Liver (tissue), 9 donors: ENCODE data around the gene GIMAP8. TPM values are rescaled to one million over a fixed set of nuclear protein-coding genes. Genes with fewer than 3 reads are reported as not detected.

ENCODE experiments used
- DNase-seq: peaks from one replicate; pipeline ENCODE4 v3.0.0-alpha.2; 2017; ENCODE audit warnings: low spot score
- H3K27ac ChIP-seq, 2 donors: one replicate each; pipeline ENCODE4 v1.7.0; 2013; ENCODE audit warnings: inconsistent platforms in 2 of 2, low read length in 2 of 2, control low read depth in 1 of 2, low read depth in 1 of 2, mild to moderate bottlenecking in 1 of 2
- H3K27me3 ChIP-seq, 4 donors: one replicate each; pipeline versions ENCODE4 v1.6.1 to v1.7.0; 2013; ENCODE audit warnings: low read length in 3 of 4, inconsistent platforms in 1 of 4, mild to moderate bottlenecking in 1 of 4, moderate library complexity in 1 of 4; ENCODE audit not compliant: control insufficient read depth in 4 of 4, insufficient read depth in 4 of 4
- H3K36me3 ChIP-seq, 4 donors: one replicate each; pipeline versions ENCODE4 v1.6.1 to v1.7.0; 2013; ENCODE audit warnings: low read length in 3 of 4, mild to moderate bottlenecking in 3 of 4, low read depth in 1 of 4, moderate library complexity in 1 of 4; ENCODE audit not compliant: control insufficient read depth in 4 of 4, insufficient read depth in 3 of 4
- H3K4me1 ChIP-seq, 4 donors: one replicate each; pipeline versions ENCODE4 v1.6.1 to v1.7.0; 2013; ENCODE audit warnings: low read length in 3 of 4, mild to moderate bottlenecking in 3 of 4, moderate library complexity in 1 of 4; ENCODE audit not compliant: control insufficient read depth in 4 of 4, insufficient read depth in 4 of 4
- H3K4me3 ChIP-seq, 3 donors: one replicate each; pipeline versions ENCODE4 v1.6.1 to v1.7.0; 2013; ENCODE audit warnings: low read length in 3 of 3, control low read depth in 1 of 3, low read depth in 1 of 3, mild to moderate bottlenecking in 1 of 3
- H3K9ac ChIP-seq, 2 donors: one replicate each; pipeline ENCODE4 v1.7.0; 2013; ENCODE audit warnings: low read length in 2 of 2, mild to moderate bottlenecking in 2 of 2, moderate library complexity in 2 of 2, control low read depth in 1 of 2, low read depth in 1 of 2
- H3K9me3 ChIP-seq, 4 donors: one replicate each; pipeline versions ENCODE4 v1.6.1 to v1.7.0; 2013; ENCODE audit warnings: low read length in 3 of 4; ENCODE audit not compliant: control insufficient read depth in 4 of 4
- FOXA2 ChIP-seq: IDR thresholded peaks from 2 replicates; pipeline ENCODE4 v1.6.1; 2016; ENCODE audit warnings: antibody characterized with exemption
- HNF4A ChIP-seq, 2 donors: conservative IDR thresholded peaks; 2 replicates each; pipeline ENCODE4 v1.6.1; 2016; ENCODE audit warnings: antibody characterized with exemption in 2 of 2, mild to moderate bottlenecking in 2 of 2
- JUND ChIP-seq, 2 donors: IDR thresholded peaks; 2 replicates each; pipeline ENCODE4 v1.6.1; 2016; ENCODE audit warnings: antibody characterized with exemption in 2 of 2
- MAX ChIP-seq: IDR thresholded peaks from 2 replicates; pipeline ENCODE4 v1.6.1; 2016; ENCODE audit warnings: antibody characterized with exemption
- NR2F2 ChIP-seq: IDR thresholded peaks from 2 replicates; pipeline ENCODE4 v1.6.1; 2016; ENCODE audit warnings: antibody characterized with exemption
- REST ChIP-seq: IDR thresholded peaks from 2 replicates; pipeline ENCODE4 v1.6.1; 2016; ENCODE audit warnings: antibody characterized with exemption, mild to moderate bottlenecking
- SP1 ChIP-seq: IDR thresholded peaks from 2 replicates; pipeline ENCODE4 v1.6.1; 2018; ENCODE audit warnings: antibody characterized with exemption, mild to moderate bottlenecking
- YY1 ChIP-seq: IDR thresholded peaks from 2 replicates; pipeline ENCODE4 v1.6.1; 2016; ENCODE audit warnings: antibody characterized with exemption, mild to moderate bottlenecking
- WGBS: extraction: QIAGEN DNeasy Blood & Tissue Kit; methylation state at CpG from one replicate; pipeline ENCODE4 v1.1.7; 2013; 5-methylcytosine and 5-hydroxymethylcytosine counted together
- polyA plus RNA-seq, 2 donors: library from polyadenylated mRNA; stranded (reverse) in 1 of 2; unstranded in 1 of 2; fragments of 200-250 nt in 1 of 2; fragments of >200 nt in 1 of 2; fragmentation: Nextera tagmentation in 1 of 2; extraction: Ambion mirVana in 1 of 2; gene quantifications; one replicate each; pipeline versions ENCODE4 v1.2.1 to v1.2.3, GENCODE V29; 2013 to 2015
- total RNA-seq, 2 donors: library from RNA; depleted of rRNA; stranded (reverse); fragments of >200 nt; gene quantifications; one replicate each; pipeline ENCODE4 v1.2.3, GENCODE V29; 2014
- donor health status: healthy.
- donor health status: healthy.
- donor health status: healthy.
- donor health status: healthy.
- donor health status: healthy.

GIMAP8 gene
- total and polyA plus RNA-seq, 4 donors = 1.6 to 9.4 (median 7.6) TPM

- H3K9ac ChIP-seq = no peak overlapping the region
- no peak for DNase-seq
- H3K4me3 ChIP-seq = no peak overlapping the region
- H3K27me3 ChIP-seq = no peaks in the 10 kb centered on the region
- WGBS = 91% methylated on average over 11 of the region's 11 CpGs
- H3K4me1 ChIP-seq = peaks cover 1 to 18% (median 11%) of the 10 kb centered on the region in 4 donors
- H3K36me3 ChIP-seq = no peaks in the 10 kb centered on the region
- no peaks in the 10 kb centered on the region for H3K9me3 ChIP-seq
- H3K27ac ChIP-seq = no peak overlapping the region
- TF ChIP-seq NR2F2 (no peak), MAX (no peak), REST (no peak), HNF4A (conservative IDR thresholded peaks at IDR 0.05) (no peak), YY1 (no peak)
Measured at GRCh38 chr7:150411606-150412005, 38.8 kb upstream of the GIMAP8 start.

GRCh38 chr7:150412016-150412415 lies 38.4 kb upstream of the GIMAP8 start:
- H3K9ac ChIP-seq = no peak overlapping the region
- no peaks in the 10 kb centered on the region for H3K36me3 ChIP-seq
- no peaks in the 10 kb centered on the region for H3K9me3 ChIP-seq
- no peak overlapping the region for H3K4me3 ChIP-seq
- H3K27me3 ChIP-seq = no peaks in the 10 kb centered on the region
- H3K4me1 ChIP-seq = peaks cover 1 to 16% (median 9%) of the 10 kb centered on the region in 4 donors
- DNase-seq = no peak
- no peak overlapping the region for H3K27ac ChIP-seq
- 96% methylated on average over 11 of the region's 11 CpGs for WGBS
- TF ChIP-seq MAX = no peak

- H3K4me1 ChIP-seq = peaks cover 0 to 13% (median 9%) of the 10 kb centered on the region in 4 donors
- no peak for DNase-seq
- WGBS = 90% methylated on average over 37 of the region's 37 CpGs
- no peak overlapping the region for H3K4me3 ChIP-seq
- TF ChIP-seq SP1 = no peak
- no peak for TF ChIP-seq JUND (IDR thresholded peaks at IDR 0.05)
- no peak for TF ChIP-seq FOXA2
- no peak for TF ChIP-seq NR2F2
- no peak for TF ChIP-seq HNF4A (conservative IDR thresholded peaks at IDR 0.05)
- no peak for TF ChIP-seq MAX
- no peak overlapping the region for H3K9ac ChIP-seq
- no peak overlapping the region for H3K27ac ChIP-seq
- H3K36me3 ChIP-seq = no peaks in the 10 kb centered on the region
- no peaks in the 10 kb centered on the region for H3K27me3 ChIP-seq
- no peaks in the 10 kb centered on the region for H3K9me3 ChIP-seq
Measured at GRCh38 chr7:150412518-150413488, 37.6 kb upstream of the GIMAP8 start.
